GM12801 (cell line): ENCODE results near the gene ATF7IP2.

Experiments used
- CTCF ChIP-seq: IDR thresholded peaks from one replicate; pipeline ENCODE4 v1.5.1; 2011; ENCODE audit warnings: control low read depth; ENCODE audit not compliant: insufficient read length; ENCODE audit errors: extremely low read depth

ATF7IP2 gene

GRCh38 chr16:10530685-10531084, 144.8 kb downstream of the ATF7IP2 start:
- no peak for TF ChIP-seq CTCF

- no peak for TF ChIP-seq CTCF
Observed at GRCh38 chr16:10531582-10531981, 145.7 kb downstream of the ATF7IP2 start.
